GM21515 (cell line): ENCODE results near the gene EDN1.

ENCODE experiments used
- ATAC-seq: cut with Tn5 transposase; IDR thresholded peaks from one replicate; pipeline ENCODE4 v1.9.1; 2021; ENCODE audit not compliant: unreplicated experiment

EDN1 gene

DNA sequence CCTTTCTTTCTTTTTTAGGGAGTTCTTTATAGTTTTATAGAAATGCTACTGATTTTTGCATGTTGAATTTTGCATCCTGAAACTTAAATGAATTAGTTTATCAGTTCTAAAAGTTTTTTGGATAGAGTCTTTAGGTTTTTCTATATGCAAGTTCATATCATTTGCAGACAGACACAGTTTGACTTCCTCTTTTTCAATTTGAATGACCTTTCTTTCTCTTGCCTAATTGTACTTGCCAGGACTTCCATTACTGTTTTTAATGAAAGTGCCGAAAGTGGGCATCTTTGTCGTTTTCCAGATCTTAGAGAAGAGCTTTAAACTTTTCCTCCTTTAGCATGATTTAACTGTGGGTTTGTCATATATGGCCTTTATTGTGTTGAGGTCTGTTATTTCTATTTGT is 21.1 kb upstream of the EDN1 start:
- no peak for ATAC-seq

DNA sequence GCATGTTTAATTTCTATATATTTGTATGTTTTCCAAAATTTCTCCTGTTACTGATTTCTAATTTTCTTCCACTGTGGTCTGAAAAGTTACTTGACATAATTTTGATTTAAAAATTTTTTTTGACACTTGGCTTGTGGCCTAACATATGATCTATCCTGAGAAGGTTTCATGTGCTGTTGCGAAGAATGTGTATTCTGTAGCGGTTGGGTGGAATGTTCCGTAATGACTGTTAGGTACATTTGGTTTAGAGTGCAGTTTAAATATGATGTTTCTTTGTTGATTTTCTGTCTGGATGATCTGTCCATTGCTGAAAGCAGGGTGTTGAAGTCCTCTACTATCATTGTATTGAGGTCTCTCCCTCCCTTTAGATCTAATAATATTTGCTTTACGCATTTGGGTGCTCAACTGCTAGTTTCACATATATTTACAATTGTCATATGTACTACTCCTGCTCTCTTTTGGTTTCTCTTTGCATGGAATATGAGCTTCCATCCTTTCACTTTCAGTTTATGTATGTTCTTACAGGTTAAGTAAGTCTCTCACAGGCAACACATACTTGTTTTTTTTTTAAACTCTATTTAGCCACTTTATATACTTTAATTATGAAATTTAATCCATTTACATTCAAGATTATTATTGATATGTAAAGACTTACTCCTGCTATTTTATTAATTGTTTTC is 19.5 kb upstream of the EDN1 start:
- no peak for ATAC-seq

DNA sequence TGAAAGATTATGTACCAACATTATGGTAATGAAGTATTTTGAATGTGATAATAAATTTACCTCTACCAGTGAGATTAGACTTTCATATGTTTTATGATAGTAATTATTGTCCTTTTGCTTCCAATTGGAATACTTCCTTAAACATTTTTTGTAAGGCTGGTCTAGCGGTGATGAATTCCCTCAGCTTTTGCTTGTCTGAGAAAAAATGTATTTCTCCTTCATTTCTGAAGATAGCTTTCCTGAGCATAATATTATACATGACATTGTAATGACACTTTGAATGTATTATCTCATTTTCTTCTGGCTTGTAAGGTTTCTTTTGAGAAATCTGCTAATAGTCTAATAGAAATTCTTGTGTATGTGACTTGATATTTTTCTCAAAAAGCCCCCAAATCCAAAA is 18.6 kb upstream of the EDN1 start:
- ATAC-seq: no peak

DNA sequence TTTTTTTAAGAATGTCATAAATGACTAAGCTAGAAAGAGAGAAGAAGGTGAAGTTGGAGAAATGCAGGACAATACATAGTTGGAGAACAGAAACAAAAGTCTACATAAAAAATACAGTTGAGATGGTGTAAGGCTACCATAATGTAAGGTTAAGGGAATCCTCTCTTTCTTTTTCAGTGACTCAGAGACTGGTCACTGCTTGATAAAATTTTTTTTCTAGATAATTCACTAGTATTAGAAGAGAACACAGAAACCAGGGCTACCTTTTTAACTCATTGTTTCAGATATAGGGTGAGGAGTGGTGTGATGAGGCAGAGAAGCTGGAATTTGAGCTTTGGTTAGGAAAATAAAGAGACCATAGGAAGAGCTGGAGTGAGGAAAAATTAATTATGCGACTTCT is 18.2 kb upstream of the EDN1 start:
- no peak for ATAC-seq

DNA sequence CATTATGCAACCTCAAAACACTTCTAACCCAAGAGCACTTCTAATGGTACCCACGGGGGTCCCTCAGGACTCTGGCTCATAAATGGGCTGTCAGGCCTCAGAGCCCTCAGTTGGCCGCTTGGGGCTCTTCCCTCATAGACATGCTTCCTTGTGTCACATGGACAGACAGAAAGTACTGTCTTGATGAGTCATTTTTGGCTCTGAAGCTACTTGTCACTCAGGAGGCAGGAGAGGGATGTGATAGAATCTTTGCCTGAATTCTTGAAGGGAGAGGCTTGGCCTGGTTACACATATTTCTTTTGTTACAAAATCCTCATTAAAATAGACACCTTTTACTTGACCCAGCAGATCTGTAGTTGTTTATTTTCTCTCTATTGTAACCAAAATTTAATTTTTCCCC is 15.1 kb upstream of the EDN1 start:
- no peak for ATAC-seq

DNA sequence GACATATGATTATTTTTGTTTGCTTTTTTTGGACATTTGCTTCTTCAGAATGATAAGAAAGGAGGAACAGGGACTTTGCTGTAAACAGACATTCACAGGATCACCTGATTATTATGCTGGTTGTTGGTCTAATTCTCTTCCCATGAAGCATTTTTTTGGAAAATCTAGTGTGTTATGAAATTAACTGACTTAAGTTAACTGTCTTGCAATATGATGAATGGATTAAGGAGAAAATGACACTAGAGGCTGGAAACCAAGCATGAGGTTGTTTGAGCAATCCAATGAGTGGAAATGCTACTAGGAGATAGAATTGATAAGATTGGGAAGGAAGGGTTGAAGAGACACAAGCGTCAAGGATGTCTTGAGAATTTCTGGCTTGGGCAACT is 13.2 kb upstream of the EDN1 start:
- ATAC-seq: no peak

DNA sequence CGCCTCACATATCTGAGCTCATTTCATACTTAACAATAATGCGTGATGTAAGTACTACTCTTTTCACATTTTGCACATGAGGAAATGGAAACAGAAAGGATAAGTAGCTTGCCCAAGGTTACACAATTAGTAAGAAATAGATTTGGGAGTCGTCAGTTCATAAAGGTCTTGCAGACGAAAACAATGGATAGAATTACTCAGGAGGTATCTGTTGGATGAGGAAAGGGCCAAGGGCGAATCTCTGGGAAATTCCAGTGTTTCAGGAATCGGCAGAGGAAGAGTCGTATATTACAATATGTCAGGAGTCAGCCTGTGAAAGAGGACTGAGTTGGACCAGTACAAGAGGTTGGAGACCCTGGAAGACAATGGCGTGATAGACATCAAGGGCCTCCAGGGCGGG is 12.8 kb upstream of the EDN1 start:
- ATAC-seq: no peak

DNA sequence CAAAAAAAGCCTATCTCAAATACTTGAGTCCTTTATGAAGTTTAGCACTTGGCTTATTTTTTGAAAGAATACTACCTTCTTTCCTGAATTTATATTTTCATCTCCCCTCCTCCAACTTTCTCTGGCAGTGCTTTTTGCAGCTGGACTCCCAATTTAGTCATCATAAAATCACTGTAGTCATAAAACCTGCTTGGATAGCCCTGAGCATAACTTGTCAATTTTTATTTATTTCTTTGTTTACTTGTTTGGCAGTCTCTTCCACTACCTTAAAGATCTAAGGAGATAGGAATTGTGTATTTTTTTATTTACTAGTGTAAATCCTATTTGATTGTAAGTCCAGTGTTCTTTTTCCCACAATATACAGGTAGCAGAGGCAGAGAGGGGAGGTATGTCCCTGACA is 11.2 kb upstream of the EDN1 start:
- no peak for ATAC-seq

DNA sequence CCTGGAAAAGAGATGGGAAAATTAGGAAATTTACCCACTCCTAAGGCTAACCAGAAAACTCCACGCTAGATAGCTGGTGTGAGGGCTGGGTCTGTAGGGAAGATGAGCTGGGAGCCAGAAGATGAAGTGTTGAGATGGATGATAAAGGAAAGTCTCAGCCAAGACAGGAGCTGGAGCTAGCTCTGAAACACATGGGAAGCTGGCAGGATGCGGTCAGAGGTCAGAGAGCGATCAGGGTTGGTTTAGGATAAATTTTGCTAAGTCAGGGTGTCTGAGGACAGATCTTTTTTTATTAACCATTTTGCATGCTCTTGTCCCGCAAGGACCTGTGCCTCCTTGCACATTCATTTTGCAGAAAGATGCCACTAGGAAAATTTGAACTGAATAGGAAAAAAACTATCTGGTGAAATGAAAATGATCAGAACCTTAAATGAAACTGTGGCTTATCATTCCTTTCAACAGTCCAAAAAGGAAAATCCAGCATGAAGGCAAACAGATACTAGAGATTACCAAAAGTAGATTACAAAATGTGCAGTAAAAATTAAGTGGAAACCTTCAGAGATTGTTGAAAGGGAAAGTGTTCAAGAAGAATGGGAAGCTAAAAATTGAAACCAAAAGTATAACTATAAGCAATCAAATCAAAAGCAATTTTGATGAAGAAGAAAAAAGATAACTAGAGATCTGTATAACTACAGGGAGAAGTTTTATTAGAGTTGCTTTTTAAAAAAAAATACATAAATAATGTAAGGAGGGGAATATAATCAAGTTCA is 10.7 kb upstream of the EDN1 start:
- no peak for ATAC-seq

DNA sequence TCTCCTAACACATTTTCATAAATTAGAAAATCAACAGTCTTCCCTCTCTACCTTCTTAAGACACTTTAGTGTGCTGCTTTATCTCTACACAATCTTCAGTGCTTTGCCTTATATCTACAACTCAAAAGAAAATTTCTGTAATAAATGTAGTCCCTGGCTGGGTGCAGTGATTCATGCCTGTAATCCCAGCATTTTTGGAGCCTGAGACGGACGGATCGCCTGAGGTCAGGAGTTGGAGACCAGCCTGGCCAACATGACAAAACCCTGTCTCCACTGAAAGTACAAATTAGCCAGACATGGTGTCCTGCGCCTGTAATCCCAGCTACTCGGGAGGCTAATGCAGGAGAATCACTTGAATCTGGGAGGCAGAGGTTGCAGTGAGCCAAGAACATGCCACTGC is 9.7 kb upstream of the EDN1 start:
- ATAC-seq: no peak

DNA sequence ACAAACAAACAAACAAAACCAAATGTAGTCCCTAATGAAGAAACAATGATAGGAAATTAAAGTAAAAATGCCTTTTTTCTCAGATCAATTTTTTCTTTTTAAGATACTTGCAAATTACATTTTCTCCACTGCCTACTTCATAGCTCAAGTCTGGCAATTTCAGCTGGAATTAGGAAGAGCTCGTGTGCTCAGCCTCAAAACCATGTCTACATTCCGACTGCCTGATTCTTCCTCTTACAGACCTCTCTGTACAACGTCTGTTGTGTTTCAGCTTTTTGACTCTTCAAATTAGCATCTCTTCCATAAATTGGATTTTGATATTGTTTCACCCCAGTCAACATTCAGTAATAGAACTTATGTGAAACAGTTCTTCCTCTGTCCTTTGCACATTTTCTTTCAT is 9.3 kb upstream of the EDN1 start:
- no peak for ATAC-seq

DNA sequence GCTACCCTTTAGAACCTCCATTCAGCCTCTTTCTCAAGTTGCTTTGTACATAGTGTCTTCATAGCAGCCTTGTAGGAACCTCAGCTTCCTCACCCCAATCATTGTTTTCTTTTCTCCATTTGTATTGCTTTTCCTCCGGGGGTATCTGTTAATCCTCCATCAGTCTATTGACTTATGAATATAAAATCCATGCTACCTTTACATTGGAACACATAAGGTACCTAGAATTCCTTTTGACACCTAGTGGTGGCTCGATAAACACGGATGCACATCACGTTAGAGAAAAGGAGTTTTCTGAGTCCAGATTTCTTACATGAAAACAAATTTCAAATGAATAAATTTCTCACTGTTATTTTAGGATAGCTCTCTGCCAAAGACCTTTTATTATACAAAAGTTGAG is 6.3 kb upstream of the EDN1 start:
- no peak for ATAC-seq

DNA sequence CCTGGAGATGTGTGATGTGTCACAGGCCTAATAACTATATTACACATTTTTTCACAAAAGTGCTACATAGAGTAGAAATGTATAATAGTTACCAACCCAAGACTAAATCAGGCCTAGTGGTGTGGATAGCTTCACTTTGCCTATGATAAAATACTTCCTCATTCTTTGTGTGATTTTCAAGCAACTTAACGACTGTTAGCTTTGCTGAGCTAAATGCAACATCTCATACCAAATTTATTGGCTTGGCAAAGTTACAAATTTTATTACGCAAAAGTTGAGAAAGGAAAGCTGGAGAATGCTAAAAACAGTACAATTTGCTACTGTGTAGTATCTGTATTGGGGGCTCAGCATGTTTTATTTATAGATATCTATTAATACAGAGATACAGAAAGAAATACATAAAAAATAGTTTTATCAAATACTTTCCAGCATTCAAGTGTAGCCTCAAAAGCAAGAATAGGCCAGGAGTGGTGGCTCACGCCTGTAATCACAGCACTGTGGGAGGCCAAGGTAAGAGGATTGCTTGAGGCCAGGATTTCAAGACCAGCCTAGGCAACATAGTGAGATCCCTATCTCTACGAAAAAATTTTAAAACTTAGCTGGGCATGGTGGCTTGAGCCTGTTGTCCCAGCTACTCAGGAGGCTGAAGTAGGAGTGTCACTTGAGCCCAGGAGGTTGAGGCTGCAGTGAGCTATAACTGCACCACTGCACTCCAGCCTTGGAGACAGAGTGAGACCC is 3.6 kb upstream of the EDN1 start:
- ATAC-seq: no peak

DNA sequence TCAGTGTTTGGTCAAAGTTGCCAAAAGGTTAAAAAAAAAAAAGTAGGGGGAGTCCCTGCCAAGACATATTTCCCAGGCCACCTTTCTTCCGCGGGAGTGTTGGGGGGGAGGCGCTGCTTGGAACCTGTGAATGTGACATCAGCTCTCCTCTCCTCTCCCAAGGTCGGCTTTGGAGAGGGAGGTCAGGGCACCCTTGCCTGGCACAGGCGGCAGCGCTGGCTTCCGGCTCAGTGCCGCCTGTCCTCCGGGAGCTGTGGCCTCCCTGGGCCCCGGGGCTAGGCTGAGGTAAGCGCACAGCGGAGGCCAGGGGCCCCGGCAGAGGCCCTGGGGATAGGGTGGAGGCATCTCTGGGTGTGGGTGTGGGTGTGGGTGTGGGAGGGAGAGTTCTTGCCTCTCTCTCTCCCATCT is 1.9 kb upstream of the EDN1 start:
- ATAC-seq: no peak

DNA sequence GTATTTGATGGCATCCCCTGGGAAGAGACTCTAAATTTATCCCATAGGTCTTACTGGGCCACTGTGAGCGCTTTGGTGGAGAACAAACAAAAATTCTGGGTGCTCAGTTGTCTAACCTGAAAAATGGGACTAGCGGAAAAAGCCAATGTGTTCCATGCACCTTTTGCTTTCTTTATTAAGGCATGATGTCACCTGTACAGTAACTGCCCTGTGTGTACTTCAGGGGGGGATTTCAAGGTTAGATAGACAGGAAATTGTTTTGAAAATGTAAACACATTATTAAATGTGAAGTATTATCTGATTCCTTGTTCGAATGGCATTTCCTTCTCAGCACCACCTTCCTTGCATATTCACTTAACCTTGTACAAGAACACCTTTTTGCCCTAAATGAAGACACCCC is 1.2 kb upstream of the EDN1 start:
- no peak for ATAC-seq

DNA sequence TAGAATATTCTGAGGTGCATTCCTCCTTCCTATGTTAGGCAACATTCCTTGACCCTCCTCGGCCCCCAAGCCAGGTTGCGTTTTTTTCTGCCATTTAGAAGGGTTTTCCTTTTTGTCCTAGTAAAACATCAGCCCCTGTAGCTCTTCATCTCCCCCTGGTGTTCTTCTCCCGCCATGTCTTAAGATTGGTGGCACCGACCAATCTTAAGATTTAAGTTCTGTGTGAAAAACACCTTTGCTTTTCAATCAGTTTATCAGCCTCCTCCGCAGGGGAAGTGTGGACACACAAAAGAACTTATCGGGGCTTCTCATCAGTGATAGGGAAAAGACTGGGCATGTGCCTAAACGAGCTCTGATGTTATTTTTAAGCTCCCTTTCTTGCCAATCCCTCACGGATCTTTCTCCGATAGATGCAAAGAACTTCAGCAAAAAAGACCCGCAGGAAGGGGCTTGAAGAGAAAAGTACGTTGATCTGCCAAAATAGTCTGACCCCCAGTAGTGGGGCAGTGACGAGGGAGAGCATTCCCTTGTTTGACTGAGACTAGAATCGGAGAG is 719 bp upstream of the EDN1 start:
- ATAC-seq: peak; percentile 44

DNA sequence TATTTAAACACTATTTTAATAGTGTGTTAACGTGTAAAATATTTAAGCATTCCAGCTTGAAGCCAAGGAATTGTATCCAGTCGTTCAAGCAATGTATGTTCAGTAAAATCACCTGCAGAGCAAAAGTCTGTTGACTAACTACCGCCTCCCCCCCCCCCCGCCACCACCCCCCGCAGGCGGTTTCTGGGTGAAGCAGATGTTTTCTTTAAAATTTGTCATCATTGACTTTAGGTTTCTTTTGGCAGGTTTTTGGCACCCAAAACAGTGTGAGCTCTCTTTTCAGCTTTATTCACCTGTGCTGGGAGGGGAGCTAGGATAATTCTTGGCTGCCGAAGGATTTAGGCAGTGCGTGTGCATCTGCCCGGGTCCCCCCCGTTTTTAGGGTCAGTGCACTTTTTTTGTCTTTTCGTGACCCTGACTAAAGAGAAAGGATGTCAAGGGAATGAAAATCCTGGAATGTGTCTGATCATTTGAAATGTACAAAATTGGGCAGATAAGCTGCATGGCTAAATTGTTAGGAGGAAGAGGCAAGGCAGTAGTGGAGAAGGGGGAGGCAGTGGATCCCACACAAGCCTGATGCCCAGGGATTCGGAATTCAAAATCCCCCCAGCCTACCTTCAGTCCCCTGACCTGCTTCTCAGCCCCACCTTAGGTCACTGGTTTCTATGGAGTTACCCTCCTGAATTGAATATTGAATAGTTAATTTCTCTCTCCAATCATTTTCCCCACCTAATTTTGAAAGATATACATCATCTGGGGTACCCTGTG is 1.1 kb downstream of the EDN1 start:
- no peak for ATAC-seq

DNA sequence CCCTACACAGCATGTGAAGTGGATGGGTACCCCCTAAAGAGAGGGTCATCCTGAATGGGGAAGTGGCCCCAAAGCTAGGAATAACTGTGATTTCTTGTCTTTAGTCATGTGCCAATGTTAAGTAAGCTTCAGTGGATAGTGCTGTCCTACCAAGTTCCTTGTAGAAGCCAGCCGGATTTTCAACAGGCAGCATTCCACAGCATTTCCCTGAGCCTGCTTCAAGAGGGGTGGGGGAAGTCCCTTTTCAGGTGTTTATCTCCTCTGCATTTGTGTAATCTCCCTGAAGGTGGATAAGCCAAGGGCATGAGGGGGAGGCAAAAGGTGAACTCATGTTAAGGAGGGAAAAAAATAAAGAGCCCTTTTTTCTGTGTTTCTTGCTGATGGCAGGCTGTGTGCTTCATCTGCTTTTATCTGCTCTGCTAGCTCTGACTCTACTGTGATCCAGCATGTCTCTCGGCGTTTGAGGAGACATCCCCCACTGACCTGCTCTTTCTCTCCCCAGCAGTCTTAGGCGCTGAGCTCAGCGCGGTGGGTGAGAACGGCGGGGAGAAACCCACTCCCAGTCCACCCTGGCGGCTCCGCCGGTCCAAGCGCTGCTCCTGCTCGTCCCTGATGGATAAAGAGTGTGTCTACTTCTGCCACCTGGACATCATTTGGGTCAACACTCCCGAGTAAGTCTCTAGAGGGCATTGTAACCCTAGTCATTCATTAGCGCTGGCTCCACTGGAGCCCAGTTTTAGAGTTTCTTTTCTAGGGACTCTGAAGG is 1.9 kb downstream of the EDN1 start:
- ATAC-seq: no peak

DNA sequence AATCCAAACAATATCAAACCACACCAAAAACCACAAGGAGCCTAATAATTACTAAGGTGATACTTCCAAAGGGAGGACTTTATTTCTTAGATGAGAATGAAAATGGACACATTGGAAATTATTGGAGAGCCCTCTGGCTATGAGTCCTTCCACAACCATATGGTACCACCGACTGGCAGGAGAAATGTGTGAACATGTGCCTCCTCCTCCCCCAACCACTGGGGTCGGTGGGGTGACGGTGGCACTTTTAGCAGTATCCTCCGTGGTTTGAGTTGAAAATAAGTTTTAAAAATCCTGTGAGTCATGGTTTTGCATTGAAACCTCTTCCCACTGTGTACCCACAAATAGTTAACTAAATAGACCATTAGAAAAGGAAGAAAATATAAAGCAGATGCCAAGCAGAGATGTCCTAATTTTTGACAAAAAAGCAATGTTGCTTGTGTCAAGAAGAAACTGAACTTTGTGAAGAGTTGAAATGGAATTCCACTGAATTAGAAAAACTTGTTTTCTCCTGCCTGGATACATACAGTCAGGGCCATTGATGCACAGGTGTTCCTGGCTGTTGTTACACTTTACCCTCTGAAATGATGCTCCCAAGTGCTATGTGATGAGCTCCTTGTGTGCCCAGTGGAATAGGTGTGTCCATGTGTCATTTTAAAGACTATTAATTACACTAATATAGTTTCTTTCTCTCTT is 3.2 kb downstream of the EDN1 start:
- no peak for ATAC-seq
